Measurements from ENCODE around the gene TLR8.

Gene TLR8

GRCh38 chrX:12966151-12966550, 59.7 kb downstream of the TLR8 start:
- DNase-seq (ENCODE audit: low read depth in 2 of 2): no peak

DNA sequence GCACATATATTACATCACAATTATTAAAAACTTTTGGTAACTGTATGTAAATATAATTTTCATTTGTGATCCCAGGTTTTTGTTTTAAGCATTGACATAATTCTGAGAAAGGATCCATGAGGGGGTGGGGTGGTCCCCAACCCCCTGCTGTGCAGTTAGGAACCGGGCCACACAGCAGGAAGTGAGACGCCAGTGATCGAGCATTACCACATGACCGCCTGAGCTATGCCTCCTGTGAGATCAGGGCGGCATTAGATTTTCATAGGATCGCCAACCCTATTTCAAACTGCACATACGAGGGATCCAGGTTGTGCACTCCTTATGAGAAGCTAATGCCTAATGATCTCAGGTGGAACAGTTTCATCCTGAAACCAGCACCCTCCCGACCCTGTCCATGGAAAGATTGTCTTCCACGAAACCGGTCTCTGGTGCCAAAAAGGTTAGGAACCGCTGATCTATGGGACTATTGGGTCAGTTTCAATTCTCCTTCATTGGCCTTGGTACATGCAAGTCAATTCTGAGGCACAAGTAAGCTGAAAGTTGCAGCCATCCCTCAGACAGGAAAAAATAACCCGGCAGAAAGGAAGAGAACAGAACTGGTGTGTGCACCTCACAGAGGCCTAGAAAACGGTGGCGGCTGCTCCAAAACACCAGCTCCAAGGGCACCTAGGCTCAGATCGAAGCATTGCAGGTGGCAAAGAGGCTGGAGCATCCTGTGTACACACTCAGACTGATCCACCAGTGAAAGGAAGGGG, 61.5 kb downstream of the TLR8 start:
- DNase-seq (ENCODE audit: low read depth in 2 of 2): no peak

DNA sequence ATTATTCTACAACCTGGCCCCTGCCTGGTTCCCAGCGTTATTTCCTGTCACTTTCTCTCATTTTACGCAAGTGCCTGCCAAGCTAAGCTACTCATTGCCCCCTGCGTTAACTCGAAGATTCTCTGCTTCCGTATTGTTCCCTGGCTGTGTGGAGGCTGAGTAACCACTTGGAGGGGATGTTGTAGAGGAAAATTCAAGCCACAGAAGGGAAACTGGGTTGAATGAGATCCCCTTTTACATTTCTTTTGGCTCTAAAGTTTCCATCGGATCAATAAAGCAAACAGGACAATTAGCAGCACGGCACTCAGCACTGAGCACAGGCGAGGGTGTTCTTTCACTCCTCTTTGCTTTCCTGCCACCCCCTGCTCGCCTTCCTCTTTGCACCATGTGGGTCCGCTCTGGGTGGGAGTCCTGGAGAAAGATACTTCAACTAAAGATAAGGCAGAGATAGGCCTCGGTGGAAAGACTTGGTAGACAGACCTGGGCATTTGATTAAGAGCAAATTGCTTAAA, 64.3 kb downstream of the TLR8 start:
- DNase-seq (ENCODE audit: low read depth in 2 of 2): no peak

- DNase-seq (ENCODE audit: low read depth in 2 of 2): no peak
Measured at GRCh38 chrX:12971282-12972003, 65.0 kb downstream of the TLR8 start.

DNA sequence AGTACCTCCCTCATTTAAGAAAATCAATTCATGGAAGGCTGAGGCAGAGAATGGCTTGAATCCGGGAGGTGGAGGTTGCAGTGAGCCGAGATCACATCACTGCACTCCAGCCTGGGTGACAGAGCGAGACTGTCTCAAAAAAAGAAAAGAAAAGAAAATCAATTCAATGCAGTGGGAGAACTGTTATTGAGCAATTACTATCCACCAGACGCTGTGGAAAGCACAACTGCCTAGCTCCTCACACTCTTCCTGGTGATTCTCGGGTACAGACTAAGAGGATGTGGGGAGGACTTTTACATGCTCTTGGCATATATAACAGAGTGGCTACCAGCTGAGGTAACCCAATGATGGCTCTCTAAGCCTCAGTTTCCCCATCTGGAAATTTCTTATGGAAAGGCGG, 65.8 kb downstream of the TLR8 start:
- DNase-seq (ENCODE audit: low read depth in 2 of 2): no peak
